ENCODE data around the gene SRSF7.

GRCh38 chr2:38765551-38765950 is 14.4 kb upstream of the SRSF7 start:
- no peak for TF ChIP-seq CTCF (IDR thresholded peaks at IDR 0.05)
- no peak for TF ChIP-seq EZH2 (IDR thresholded peaks at IDR 0.05; ENCODE audit: borderline replicate concordance, insufficient read depth, low read depth, low read length, poor library complexity, severe bottlenecking)
